ENCODE measurements around the gene LRRC8E. TPM values are rescaled to one million over a fixed set of nuclear protein-coding genes. Genes with fewer than 3 reads are reported as not detected.

Gene LRRC8E
- total RNA-seq, 1 donor from 2014 or later = not detected

- no peaks in the 10 kb centered on the region for H3K9me3 Mint-ChIP-seq
- H3K27me3 Mint-ChIP-seq (ENCODE audit: insufficient read depth) = peaks cover 13% of the 10 kb centered on the region
- no peaks in the 10 kb centered on the region for H3K36me3 Mint-ChIP-seq (ENCODE audit: low read depth)
- H3K27ac Mint-ChIP-seq = no peak overlapping the region
- intact Hi-C loops (cut with micrococcal nuclease) = no loop called here
- no peak overlapping the region for H3K4me3 Mint-ChIP-seq
- DNase-seq (ENCODE audit: low spot score) = no peak
- no peaks in the 10 kb centered on the region for H3K4me1 Mint-ChIP-seq (ENCODE audit: low read depth)
These were observed 6.5 kb downstream of the LRRC8E start for GRCh38 chr19:7894612-7895309.

GRCh38 chr19:7895565-7895964, 7.3 kb downstream of the LRRC8E start:
- Mint-ChIP-seq H3K27me3 (ENCODE audit: insufficient read depth) (peaks cover 9% of the 10 kb centered on the region), H3K4me3 (no peak overlapping the region), H3K36me3 (ENCODE audit: low read depth) (no peaks in the 10 kb centered on the region), H3K27ac (no peak overlapping the region), H3K4me1 (ENCODE audit: low read depth) (no peaks in the 10 kb centered on the region), H3K9me3 (no peaks in the 10 kb centered on the region)
- DNase-seq (ENCODE audit: low spot score) = no peak
- intact Hi-C loops (cut with micrococcal nuclease) = no loop called here

GRCh38 chr19:7897292-7897691, 9.0 kb downstream of the LRRC8E start:
- Mint-ChIP-seq H3K27me3 (ENCODE audit: insufficient read depth) (no peaks in the 10 kb centered on the region), H3K4me3 (no peak overlapping the region), H3K27ac (no peak overlapping the region), H3K4me1 (ENCODE audit: low read depth) (no peaks in the 10 kb centered on the region), H3K36me3 (ENCODE audit: low read depth) (no peaks in the 10 kb centered on the region), H3K9me3 (no peaks in the 10 kb centered on the region)
- intact Hi-C loops (cut with micrococcal nuclease) = no loop called here
- DNase-seq (ENCODE audit: low spot score) = no peak

GRCh38 chr19:7898967-7899366, 10.7 kb downstream of the LRRC8E start:
- peaks cover 2% of the 10 kb centered on the region for H3K27me3 Mint-ChIP-seq (ENCODE audit: insufficient read depth)
- intact Hi-C loops (cut with micrococcal nuclease) = no loop called here
- H3K9me3 Mint-ChIP-seq = no peaks in the 10 kb centered on the region
- H3K27ac Mint-ChIP-seq = no peak overlapping the region
- peaks cover 13% of the 10 kb centered on the region for H3K4me1 Mint-ChIP-seq (ENCODE audit: low read depth)
- H3K36me3 Mint-ChIP-seq (ENCODE audit: low read depth) = no peaks in the 10 kb centered on the region
- no peak overlapping the region for H3K4me3 Mint-ChIP-seq
- no peak for DNase-seq (ENCODE audit: low spot score)

GRCh38 chr19:7899751-7900378, 11.6 kb downstream of the LRRC8E start:
- intact Hi-C loops (cut with micrococcal nuclease) = no loop called here
- Mint-ChIP-seq H3K4me1 (ENCODE audit: low read depth) (peaks cover 18% of the 10 kb centered on the region), H3K27ac (no peak overlapping the region), H3K27me3 (ENCODE audit: insufficient read depth) (peaks cover 2% of the 10 kb centered on the region), H3K9me3 (no peaks in the 10 kb centered on the region), H3K36me3 (ENCODE audit: low read depth) (no peaks in the 10 kb centered on the region), H3K4me3 (no peak overlapping the region)
- no peak for DNase-seq (ENCODE audit: low spot score)

GRCh38 chr19:7900401-7900870, 12.1 kb downstream of the LRRC8E start:
- no peak overlapping the region for H3K27ac Mint-ChIP-seq
- DNase-seq (ENCODE audit: low spot score) = no peak
- H3K36me3 Mint-ChIP-seq (ENCODE audit: low read depth) = peaks cover 1% of the 10 kb centered on the region
- no peaks in the 10 kb centered on the region for H3K9me3 Mint-ChIP-seq
- H3K4me3 Mint-ChIP-seq = peak overlapping the region; percentile 26
- peaks cover 23% of the 10 kb centered on the region for H3K4me1 Mint-ChIP-seq (ENCODE audit: low read depth)
- intact Hi-C loops (cut with micrococcal nuclease) = no loop called here
- H3K27me3 Mint-ChIP-seq (ENCODE audit: insufficient read depth) = peaks cover 2% of the 10 kb centered on the region

- intact Hi-C loops (cut with micrococcal nuclease) = no loop called here
- H3K9me3 Mint-ChIP-seq = no peaks in the 10 kb centered on the region
- peaks cover 5% of the 10 kb centered on the region for H3K36me3 Mint-ChIP-seq (ENCODE audit: low read depth)
- DNase-seq (ENCODE audit: low spot score) = no peak
- peaks cover 28% of the 10 kb centered on the region for H3K4me1 Mint-ChIP-seq (ENCODE audit: low read depth)
- no peak overlapping the region for H3K4me3 Mint-ChIP-seq
- H3K27ac Mint-ChIP-seq = no peak overlapping the region
- H3K27me3 Mint-ChIP-seq (ENCODE audit: insufficient read depth) = peaks cover 2% of the 10 kb centered on the region
These were observed 12.6 kb downstream of the LRRC8E start for GRCh38 chr19:7900931-7901330.

GRCh38 chr19:7901337-7901736, 13.0 kb downstream of the LRRC8E start:
- intact Hi-C loops (cut with micrococcal nuclease) = no loop called here
- no peak overlapping the region for H3K27ac Mint-ChIP-seq
- H3K4me1 Mint-ChIP-seq (ENCODE audit: low read depth) = peaks cover 29% of the 10 kb centered on the region
- peaks cover 8% of the 10 kb centered on the region for H3K36me3 Mint-ChIP-seq (ENCODE audit: low read depth)
- no peak overlapping the region for H3K4me3 Mint-ChIP-seq
- H3K9me3 Mint-ChIP-seq = no peaks in the 10 kb centered on the region
- peaks cover 2% of the 10 kb centered on the region for H3K27me3 Mint-ChIP-seq (ENCODE audit: insufficient read depth)
- DNase-seq (ENCODE audit: low spot score) = no peak

GRCh38 chr19:7902796-7903243, 14.5 kb downstream of the LRRC8E start:
- Mint-ChIP-seq H3K9me3 (no peaks in the 10 kb centered on the region), H3K27me3 (ENCODE audit: insufficient read depth) (peaks cover 2% of the 10 kb centered on the region), H3K4me3 (peak overlapping the region; percentile 90), H3K4me1 (ENCODE audit: low read depth) (peaks cover 29% of the 10 kb centered on the region), H3K27ac (peak overlapping the region; percentile 94), H3K36me3 (ENCODE audit: low read depth) (peaks cover 8% of the 10 kb centered on the region)
- no peak for DNase-seq (ENCODE audit: low spot score)
- intact Hi-C loops (cut with micrococcal nuclease) = loop anchor here (1.0 kb wide), 5 partner anchors 17 to 223 kb away; partner anchors contain the start of genes SNAPC2, TIMM44 and TRAPPC5

GRCh38 chr19:7903244-7904073, 15.1 kb downstream of the LRRC8E start, which contains the start of gene MAP2K7:
TSS of gene MAP2K7 (plus strand) at chr19:7903877. CDS start at chr19:7903945, 68 bp downstream.
- Mint-ChIP-seq H3K27ac (peak within 1 kb of the TSS; percentile 94), H3K27me3 (ENCODE audit: insufficient read depth) (peaks cover 2% of the 10 kb centered on the region), H3K4me3 (peak within 1 kb of the TSS; percentile 90), H3K4me1 (ENCODE audit: low read depth) (peaks cover 29% of the 10 kb centered on the region), H3K9me3 (no peaks in the 10 kb centered on the region), H3K36me3 (ENCODE audit: low read depth) (peaks cover 9% of the 10 kb centered on the region)
- intact Hi-C loops (cut with micrococcal nuclease) = loop anchor here (1.0 kb wide), 5 partner anchors 17 to 223 kb away; partner anchors contain the start of genes SNAPC2, TIMM44 and TRAPPC5
- DNase-seq (ENCODE audit: low spot score) = peak; percentile 100

GRCh38 chr19:7904074-7905020, 16.0 kb downstream of the LRRC8E start:
- no peaks in the 10 kb centered on the region for H3K9me3 Mint-ChIP-seq
- H3K36me3 Mint-ChIP-seq (ENCODE audit: low read depth) = peaks cover 9% of the 10 kb centered on the region
- H3K27ac Mint-ChIP-seq = peak overlapping the region; percentile 79
- intact Hi-C loops (cut with micrococcal nuclease) = no loop called here
- peaks cover 2% of the 10 kb centered on the region for H3K27me3 Mint-ChIP-seq (ENCODE audit: insufficient read depth)
- DNase-seq (ENCODE audit: low spot score) = peak; percentile 68
- H3K4me3 Mint-ChIP-seq = peak overlapping the region; percentile 90
- H3K4me1 Mint-ChIP-seq (ENCODE audit: low read depth) = peaks cover 29% of the 10 kb centered on the region

- DNase-seq (ENCODE audit: low spot score) = no peak
- no peaks in the 10 kb centered on the region for H3K9me3 Mint-ChIP-seq
- H3K27me3 Mint-ChIP-seq (ENCODE audit: insufficient read depth) = peaks cover 2% of the 10 kb centered on the region
- peaks cover 29% of the 10 kb centered on the region for H3K4me1 Mint-ChIP-seq (ENCODE audit: low read depth)
- H3K36me3 Mint-ChIP-seq (ENCODE audit: low read depth) = peaks cover 9% of the 10 kb centered on the region
- intact Hi-C loops (cut with micrococcal nuclease) = no loop called here
- peak overlapping the region; percentile 86 for H3K4me3 Mint-ChIP-seq
- H3K27ac Mint-ChIP-seq = peak overlapping the region; percentile 82
These were observed 17.0 kb downstream of the LRRC8E start for GRCh38 chr19:7905268-7905667.
